GM18873 (cell line): ENCODE data around the gene NRP1.
"Not testable (repeated sequence)": the region's sequence is repeated elsewhere in the genome, so short reads cannot be mapped to it uniquely, and the experiment has no call there.

Experiments used
- ATAC-seq: cut with Tn5 transposase; IDR thresholded peaks from one replicate; pipeline ENCODE4 v1.9.1; 2021; ENCODE audit warnings: mild to moderate bottlenecking, moderate library complexity, moderate number of reproducible peaks; ENCODE audit not compliant: unreplicated experiment, low FRiP score

Gene NRP1

GRCh38 chr10:33334153-33334804, at the start of gene NRP1:
Gene NRP1 (minus strand): TSS chr10:33334667. CDS start chr10:33334382, 285 bp downstream.
- no peak for ATAC-seq

- not testable (repeated sequence) for ATAC-seq
Measured at GRCh38 chr10:33384201-33384600, 49.7 kb upstream of the NRP1 start.

GRCh38 chr10:33382921-33383713, 48.6 kb upstream of the NRP1 start:
- no peak for ATAC-seq

- ATAC-seq: no peak
Measured at GRCh38 chr10:33382216-33382600, 47.7 kb upstream of the NRP1 start.

GRCh38 chr10:33381451-33382215, 47.2 kb upstream of the NRP1 start:
- no peak for ATAC-seq

- no peak for ATAC-seq
Measured at GRCh38 chr10:33377658-33378025, 43.2 kb upstream of the NRP1 start.

- no peak for ATAC-seq
Measured at GRCh38 chr10:33376976-33377657, 42.6 kb upstream of the NRP1 start.

GRCh38 chr10:33376476-33376875, 42.0 kb upstream of the NRP1 start:
- no peak for ATAC-seq

GRCh38 chr10:33373263-33373662, 38.8 kb upstream of the NRP1 start:
- ATAC-seq: no peak

GRCh38 chr10:33371234-33371633, 36.8 kb upstream of the NRP1 start:
- ATAC-seq: no peak

GRCh38 chr10:33370434-33370930, 36.0 kb upstream of the NRP1 start:
- ATAC-seq: no peak

- no peak for ATAC-seq
Measured at GRCh38 chr10:33368086-33368485, 33.6 kb upstream of the NRP1 start.

- no peak for ATAC-seq
Measured at GRCh38 chr10:33365871-33366411, 31.5 kb upstream of the NRP1 start.

- no peak for ATAC-seq
Measured at GRCh38 chr10:33365301-33365700, 30.8 kb upstream of the NRP1 start.

GRCh38 chr10:33363106-33363505, 28.6 kb upstream of the NRP1 start:
- ATAC-seq: no peak

GRCh38 chr10:33358016-33358415, 23.5 kb upstream of the NRP1 start:
- ATAC-seq: no peak

GRCh38 chr10:33355274-33355673, 20.8 kb upstream of the NRP1 start:
- no peak for ATAC-seq

- no peak for ATAC-seq
Measured at GRCh38 chr10:33353853-33354252, 19.4 kb upstream of the NRP1 start.

GRCh38 chr10:33353334-33353733, 18.9 kb upstream of the NRP1 start:
- ATAC-seq: no peak

- no peak for ATAC-seq
Measured at GRCh38 chr10:33352615-33353014, 18.1 kb upstream of the NRP1 start.
